ENCODE measurements around the gene UBE3B. TPM values are rescaled to one million over a fixed set of nuclear protein-coding genes. Genes with fewer than 3 reads are reported as not detected.
A peak's percentile ranks its signal among the peaks of the same experiment; 100 is the strongest.

The UBE3B gene
- total RNA-seq, 6 experiments from 2014 or later, result 41.3 to 43.6 (median 43.1) TPM

- Mint-ChIP-seq H3K9me3 (no peaks in the 10 kb centered on the region), H3K4me3 (no peak overlapping the region), H3K36me3 (ENCODE audit: low read depth) (peaks cover 37% of the 10 kb centered on the region), H3K4me1 (ENCODE audit: low read depth) (peaks cover 49% of the 10 kb centered on the region), H3K27ac (peak overlapping the region; percentile 29; the same call in 1 of the 2 replicates), H3K27me3 (ENCODE audit: insufficient read depth) (peaks cover 2% of the 10 kb centered on the region; the same call in 1 of the 2 replicates)
- DNase-seq, result no peak
- no peak for TF ChIP-seq CTCF (IDR thresholded peaks at IDR 0.05)
Observed at GRCh38 chr12:109446869-109447268, 30.6 kb upstream of the UBE3B start.

- no peak for TF ChIP-seq CTCF (IDR thresholded peaks at IDR 0.05)
- no peaks in the 10 kb centered on the region for H3K9me3 Mint-ChIP-seq
- H3K27ac Mint-ChIP-seq, result no peak overlapping the region
- no peak overlapping the region for H3K4me3 Mint-ChIP-seq
- peaks cover 49% of the 10 kb centered on the region for H3K4me1 Mint-ChIP-seq (ENCODE audit: low read depth)
- peaks cover 42% of the 10 kb centered on the region for H3K36me3 Mint-ChIP-seq (ENCODE audit: low read depth)
- H3K27me3 Mint-ChIP-seq (ENCODE audit: insufficient read depth), result peaks cover 2% of the 10 kb centered on the region; the same call in 1 of the 2 replicates
- no peak for DNase-seq
Observed at GRCh38 chr12:109447482-109447881, 30.0 kb upstream of the UBE3B start.

- Mint-ChIP-seq H3K9me3 (no peaks in the 10 kb centered on the region), H3K27ac (no peak overlapping the region), H3K4me3 (no peak overlapping the region), H3K4me1 (ENCODE audit: low read depth) (peaks cover 49% of the 10 kb centered on the region), H3K27me3 (ENCODE audit: insufficient read depth) (peaks cover 2% of the 10 kb centered on the region; the same call in 1 of the 2 replicates), H3K36me3 (ENCODE audit: low read depth) (peaks cover 43% of the 10 kb centered on the region)
- no peak for TF ChIP-seq CTCF (IDR thresholded peaks at IDR 0.05)
- DNase-seq, result no peak
Observed at GRCh38 chr12:109448272-109448671, 29.2 kb upstream of the UBE3B start.

- no peak overlapping the region for H3K4me3 Mint-ChIP-seq
- H3K9me3 Mint-ChIP-seq, result no peaks in the 10 kb centered on the region
- H3K36me3 Mint-ChIP-seq (ENCODE audit: low read depth), result peaks cover 46% of the 10 kb centered on the region
- DNase-seq, result no peak
- H3K4me1 Mint-ChIP-seq (ENCODE audit: low read depth), result peaks cover 48% of the 10 kb centered on the region
- TF ChIP-seq CTCF (IDR thresholded peaks at IDR 0.05), result no peak
- H3K27me3 Mint-ChIP-seq (ENCODE audit: insufficient read depth), result peaks cover 2% of the 10 kb centered on the region; the same call in 1 of the 2 replicates
- peak overlapping the region; percentile 44 for H3K27ac Mint-ChIP-seq
Observed at GRCh38 chr12:109448707-109449390, 28.6 kb upstream of the UBE3B start.

- Mint-ChIP-seq H3K9me3 (no peaks in the 10 kb centered on the region), H3K4me3 (no peak overlapping the region), H3K36me3 (ENCODE audit: low read depth) (peaks cover 40% of the 10 kb centered on the region), H3K27me3 (ENCODE audit: insufficient read depth) (peaks cover 2% of the 10 kb centered on the region; the same call in 1 of the 2 replicates), H3K4me1 (ENCODE audit: low read depth) (peaks cover 43% of the 10 kb centered on the region), H3K27ac (peak overlapping the region; percentile 4; the same call in 1 of the 2 replicates)
- no peak for DNase-seq
- TF ChIP-seq CTCF (IDR thresholded peaks at IDR 0.05), result peak; percentile 47; the same call in 1 of the 2 replicates
Observed at GRCh38 chr12:109449845-109450532, 27.4 kb upstream of the UBE3B start.

Data from HFFc6 (cell line).